Measurements from ENCODE around the gene KRT84. TPM values are rescaled to one million over a fixed set of nuclear protein-coding genes. Genes with fewer than 3 reads are reported as not detected.

Gene KRT84
- polyA plus RNA-seq, 1 donor from 2014 or later: not detected

GRCh38 chr12:52356762-52357580 is 28.5 kb downstream of the KRT84 start:
- H3K27me3 ChIP-seq (ENCODE audit: insufficient read depth, low read depth, low read length): no peaks in the 10 kb centered on the region
- no peaks in the 10 kb centered on the region for H3K79me2 ChIP-seq (replicated peaks; ENCODE audit: insufficient read depth, low read length)
- no peaks in the 10 kb centered on the region for H3K36me3 ChIP-seq (ENCODE audit: insufficient read depth, low read length)
- H4K20me1 ChIP-seq (ENCODE audit: insufficient read depth): no peaks in the 10 kb centered on the region
- H3K27ac ChIP-seq (ENCODE audit: low read length): no peak overlapping the region
- H3K4me3 ChIP-seq (ENCODE audit: low read length): no peak overlapping the region
- no peak for TF ChIP-seq EZH2 (IDR thresholded peaks at IDR 0.05; ENCODE audit: borderline replicate concordance, insufficient read depth, low read length, poor library complexity, severe bottlenecking)
- H3K4me2 ChIP-seq (ENCODE audit: low read length): no peak overlapping the region
- no peaks in the 10 kb centered on the region for H3K9me3 ChIP-seq (ENCODE audit: low read length)
- no peak overlapping the region for H2AFZ ChIP-seq (ENCODE audit: low read depth, low read length)
- no peaks in the 10 kb centered on the region for H3F3A ChIP-seq (ENCODE audit: insufficient read depth, low read length, poor library complexity, severe bottlenecking)
- H3K9me2 ChIP-seq (ENCODE audit: insufficient read depth, low read length): no peaks in the 10 kb centered on the region
- H3K9ac ChIP-seq (ENCODE audit: low read length): no peak overlapping the region

DNA sequence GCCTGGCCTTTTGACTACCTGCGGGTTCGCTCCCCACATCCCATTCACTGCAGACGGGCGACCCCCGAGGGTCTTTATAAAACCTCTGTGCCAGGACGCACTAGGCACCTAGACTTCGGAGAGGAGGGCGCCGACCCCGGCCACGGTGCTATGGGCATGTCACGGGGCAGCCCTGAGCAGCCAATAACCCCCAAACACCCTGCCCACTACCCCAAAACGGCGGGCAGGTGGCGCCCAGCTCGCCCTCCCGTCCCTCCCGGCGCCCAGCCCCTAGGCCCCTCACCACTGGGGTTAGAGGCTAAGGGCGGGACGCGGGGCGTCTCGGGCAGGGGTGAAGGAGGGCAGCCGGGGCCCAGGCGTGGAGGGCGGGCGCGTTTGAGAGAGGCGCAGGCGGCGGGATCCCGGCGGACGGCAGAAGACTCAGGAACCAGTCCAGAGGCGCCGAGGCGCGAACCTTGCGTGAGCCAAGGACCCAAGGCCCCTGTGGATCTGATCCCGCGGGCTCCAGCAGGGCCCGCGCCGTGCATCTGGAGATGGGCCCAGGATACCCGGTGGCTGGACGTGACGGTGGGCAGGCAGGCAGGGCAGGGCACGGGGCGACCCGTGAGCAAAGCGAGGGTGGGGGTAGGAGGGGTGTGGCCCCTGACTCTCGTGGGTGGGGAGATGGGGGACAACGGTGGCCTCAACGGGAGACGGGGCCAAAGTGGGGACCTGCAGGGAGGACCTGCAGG is 29.3 kb downstream of the KRT84 start:
- Histone ChIP-seq H3K27ac (ENCODE audit: low read length) (no peak overlapping the region), H3K4me3 (ENCODE audit: low read length) (no peak overlapping the region), H3K4me2 (ENCODE audit: low read length) (no peak overlapping the region), H3K79me2 (replicated peaks; ENCODE audit: insufficient read depth, low read length) (no peaks in the 10 kb centered on the region), H3K9ac (ENCODE audit: low read length) (no peak overlapping the region), H3K27me3 (ENCODE audit: insufficient read depth, low read depth, low read length) (no peaks in the 10 kb centered on the region), H3K9me3 (ENCODE audit: low read length) (no peaks in the 10 kb centered on the region), H3K9me2 (ENCODE audit: insufficient read depth, low read length) (no peaks in the 10 kb centered on the region), H3F3A (ENCODE audit: insufficient read depth, low read length, poor library complexity, severe bottlenecking) (no peaks in the 10 kb centered on the region), H2AFZ (ENCODE audit: low read depth, low read length) (no peak overlapping the region), H4K20me1 (ENCODE audit: insufficient read depth) (no peaks in the 10 kb centered on the region), H3K36me3 (ENCODE audit: insufficient read depth, low read length) (no peaks in the 10 kb centered on the region)
- no peak for TF ChIP-seq RAD21 (conservative IDR thresholded peaks at IDR 0.05)
- no peak for TF ChIP-seq EZH2 (IDR thresholded peaks at IDR 0.05; ENCODE audit: borderline replicate concordance, insufficient read depth, low read length, poor library complexity, severe bottlenecking)
- TF ChIP-seq EP300 (conservative IDR thresholded peaks at IDR 0.05; ENCODE audit: poor library complexity, severe bottlenecking): no peak
- no peak for TF ChIP-seq POLR2AphosphoS5 (IDR thresholded peaks at IDR 0.05)
- no peak for TF ChIP-seq CTCF (IDR thresholded peaks at IDR 0.05; ENCODE audit: poor library complexity, severe bottlenecking)
- no peak for TF ChIP-seq TAF1 (IDR thresholded peaks at IDR 0.05; ENCODE audit: low read depth)
- TF ChIP-seq, protein P1, sequence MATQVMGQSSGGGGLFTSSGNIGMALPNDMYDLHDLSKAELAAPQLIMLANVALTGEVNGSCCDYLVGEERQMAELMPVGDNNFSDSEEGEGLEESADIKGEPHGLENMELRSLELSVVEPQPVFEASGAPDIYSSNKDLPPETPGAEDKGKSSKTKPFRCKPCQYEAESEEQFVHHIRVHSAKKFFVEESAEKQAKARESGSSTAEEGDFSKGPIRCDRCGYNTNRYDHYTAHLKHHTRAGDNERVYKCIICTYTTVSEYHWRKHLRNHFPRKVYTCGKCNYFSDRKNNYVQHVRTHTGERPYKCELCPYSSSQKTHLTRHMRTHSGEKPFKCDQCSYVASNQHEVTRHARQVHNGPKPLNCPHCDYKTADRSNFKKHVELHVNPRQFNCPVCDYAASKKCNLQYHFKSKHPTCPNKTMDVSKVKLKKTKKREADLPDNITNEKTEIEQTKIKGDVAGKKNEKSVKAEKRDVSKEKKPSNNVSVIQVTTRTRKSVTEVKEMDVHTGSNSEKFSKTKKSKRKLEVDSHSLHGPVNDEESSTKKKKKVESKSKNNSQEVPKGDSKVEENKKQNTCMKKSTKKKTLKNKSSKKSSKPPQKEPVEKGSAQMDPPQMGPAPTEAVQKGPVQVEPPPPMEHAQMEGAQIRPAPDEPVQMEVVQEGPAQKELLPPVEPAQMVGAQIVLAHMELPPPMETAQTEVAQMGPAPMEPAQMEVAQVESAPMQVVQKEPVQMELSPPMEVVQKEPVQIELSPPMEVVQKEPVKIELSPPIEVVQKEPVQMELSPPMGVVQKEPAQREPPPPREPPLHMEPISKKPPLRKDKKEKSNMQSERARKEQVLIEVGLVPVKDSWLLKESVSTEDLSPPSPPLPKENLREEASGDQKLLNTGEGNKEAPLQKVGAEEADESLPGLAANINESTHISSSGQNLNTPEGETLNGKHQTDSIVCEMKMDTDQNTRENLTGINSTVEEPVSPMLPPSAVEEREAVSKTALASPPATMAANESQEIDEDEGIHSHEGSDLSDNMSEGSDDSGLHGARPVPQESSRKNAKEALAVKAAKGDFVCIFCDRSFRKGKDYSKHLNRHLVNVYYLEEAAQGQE (IDR thresholded peaks at IDR 0.05; ENCODE audit: borderline replicate concordance): no peak
- TF ChIP-seq SMC3 (conservative IDR thresholded peaks at IDR 0.05; ENCODE audit: poor library complexity): no peak
- TF ChIP-seq MXI1 (conservative IDR thresholded peaks at IDR 0.05; ENCODE audit: poor library complexity, severe bottlenecking): no peak
